Effector memory CD8-positive, alpha-beta T cell (primary cell): ENCODE measurements around the gene TJP3.
"Not testable (repeated sequence)": the region's sequence is repeated elsewhere in the genome, so short reads cannot be mapped to it uniquely, and the experiment has no call there.

ENCODE experiments used
- ATAC-seq: fragments of 150-1000 bp; cut with Tn5 transposase; replicated peaks from 2 replicates; pipeline ENCODE4 v1.10.0; 2021; ENCODE audit warnings: mild to moderate bottlenecking, moderate library complexity
- DNase-seq, 3 experiments: peaks; one replicate each; pipeline ENCODE4 v3.0.0; 2021
- H3K27ac Mint-ChIP-seq, 2 donors: one replicate each; pipeline ENCODE4 v1.8.0; 2022; ENCODE audit warnings: mild to moderate bottlenecking in 2 of 2, mixed read lengths in 2 of 2, moderate library complexity in 2 of 2
- H3K27me3 Mint-ChIP-seq, 2 donors: one replicate each; pipeline ENCODE4 v1.8.0; 2022; ENCODE audit warnings: mixed read lengths in 2 of 2
- H3K36me3 Mint-ChIP-seq: one replicate; pipeline ENCODE4 v1.8.0; 2022; ENCODE audit warnings: mild to moderate bottlenecking, moderate library complexity, mixed read lengths; ENCODE audit not compliant: insufficient read depth
- H3K4me1 Mint-ChIP-seq, 2 donors: one replicate each; pipeline ENCODE4 v1.8.0; 2022; ENCODE audit warnings: low read depth in 2 of 2, mixed read lengths in 2 of 2
- H3K4me3 Mint-ChIP-seq, 2 donors: one replicate each; pipeline ENCODE4 v1.8.0; 2022; ENCODE audit warnings: mild to moderate bottlenecking in 2 of 2, mixed read lengths in 2 of 2, moderate library complexity in 2 of 2
- H3K9me3 Mint-ChIP-seq, 2 donors: one replicate each; pipeline ENCODE4 v1.8.0; 2022; ENCODE audit warnings: mixed read lengths in 2 of 2
- total RNA-seq, 9 experiments: gene quantifications; one replicate each; lab custom pipeline; 2026; lab: John Stamatoyannopoulos, UW

TJP3 gene
- 1.4 to 19.7 (median 6.0) reads per million in 9 experiments for total RNA-seq

GRCh38 chr19:3708207-3708931 is at the start of gene TJP3:
TSS of gene TJP3 (plus strand) at chr19:3708384. CDS start at chr19:3728433, 20,049 bp downstream.
- Mint-ChIP-seq H3K36me3 (no peaks in the 10 kb centered on the region), H3K27ac (no peak within 1 kb of the TSS), H3K4me1 (peaks cover 3 to 5% of the 10 kb centered on the region in 2 donors), H3K9me3 (no peaks in the 10 kb centered on the region), H3K4me3 (no peak within 1 kb of the TSS), H3K27me3 (peaks cover 0 to 26% of the 10 kb centered on the region in 2 donors)
- ATAC-seq = no peak
- no peak for DNase-seq

GRCh38 chr19:3658870-3659745 is 49.1 kb upstream of the TJP3 start:
- ATAC-seq (no peak), DNase-seq (no peak)
- H3K27ac Mint-ChIP-seq = no peak overlapping the region
- peaks cover 14% of the 10 kb centered on the region for H3K36me3 Mint-ChIP-seq
- no peak overlapping the region for H3K4me3 Mint-ChIP-seq
- no peaks in the 10 kb centered on the region for H3K4me1 Mint-ChIP-seq
- H3K9me3 Mint-ChIP-seq = no peaks in the 10 kb centered on the region
- no peaks in the 10 kb centered on the region for H3K27me3 Mint-ChIP-seq

- H3K27ac Mint-ChIP-seq = no peak overlapping the region
- H3K27me3 Mint-ChIP-seq = no peaks in the 10 kb centered on the region
- H3K36me3 Mint-ChIP-seq = peaks cover 14% of the 10 kb centered on the region
- ATAC-seq (no peak), DNase-seq (no peak)
- H3K4me1 Mint-ChIP-seq = no peaks in the 10 kb centered on the region
- H3K9me3 Mint-ChIP-seq = no peaks in the 10 kb centered on the region
- H3K4me3 Mint-ChIP-seq = no peak overlapping the region
These were observed 48.5 kb upstream of the TJP3 start for GRCh38 chr19:3659746-3660112.

GRCh38 chr19:3660493-3661219 is 47.5 kb upstream of the TJP3 start:
- no peaks in the 10 kb centered on the region for H3K9me3 Mint-ChIP-seq
- no peak overlapping the region for H3K27ac Mint-ChIP-seq
- no peaks in the 10 kb centered on the region for H3K4me1 Mint-ChIP-seq
- H3K36me3 Mint-ChIP-seq = peaks cover 14% of the 10 kb centered on the region
- DNase-seq = no peak
- no peak overlapping the region for H3K4me3 Mint-ChIP-seq
- no peak for ATAC-seq
- no peaks in the 10 kb centered on the region for H3K27me3 Mint-ChIP-seq

- no peak overlapping the region for H3K27ac Mint-ChIP-seq
- no peaks in the 10 kb centered on the region for H3K27me3 Mint-ChIP-seq
- no peaks in the 10 kb centered on the region for H3K9me3 Mint-ChIP-seq
- peaks cover 14% of the 10 kb centered on the region for H3K36me3 Mint-ChIP-seq
- ATAC-seq (no peak), DNase-seq (no peak)
- no peak overlapping the region for H3K4me3 Mint-ChIP-seq
- peaks cover 3 to 7% of the 10 kb centered on the region in 2 donors for H3K4me1 Mint-ChIP-seq
These were observed 46.6 kb upstream of the TJP3 start for GRCh38 chr19:3661284-3662238.

- DNase-seq (no peak), ATAC-seq (no peak)
- H3K27me3 Mint-ChIP-seq = no peaks in the 10 kb centered on the region
- peaks cover 10% of the 10 kb centered on the region for H3K36me3 Mint-ChIP-seq
- H3K9me3 Mint-ChIP-seq = no peaks in the 10 kb centered on the region
- peaks cover 12 to 13% of the 10 kb centered on the region in 2 donors for H3K4me1 Mint-ChIP-seq
- H3K27ac Mint-ChIP-seq = no peak overlapping the region
- no peak overlapping the region for H3K4me3 Mint-ChIP-seq
These were observed 44.3 kb upstream of the TJP3 start for GRCh38 chr19:3663838-3664237.

GRCh38 chr19:3664879-3665642 is 43.1 kb upstream of the TJP3 start:
- no peaks in the 10 kb centered on the region for H3K9me3 Mint-ChIP-seq
- H3K4me3 Mint-ChIP-seq = no peak overlapping the region
- DNase-seq (no peak), ATAC-seq (no peak)
- H3K27me3 Mint-ChIP-seq = no peaks in the 10 kb centered on the region
- H3K4me1 Mint-ChIP-seq = peaks cover 12 to 13% of the 10 kb centered on the region in 2 donors
- no peak overlapping the region for H3K27ac Mint-ChIP-seq
- peaks cover 10% of the 10 kb centered on the region for H3K36me3 Mint-ChIP-seq

GRCh38 chr19:3665681-3666544 is 42.3 kb upstream of the TJP3 start:
- peak; percentile 93 for ATAC-seq
- Mint-ChIP-seq H3K4me3 (no peak overlapping the region), H3K27ac (no peak overlapping the region), H3K9me3 (no peaks in the 10 kb centered on the region), H3K27me3 (no peaks in the 10 kb centered on the region), H3K4me1 (peaks cover 16% of the 10 kb centered on the region in 2 donors), H3K36me3 (peaks cover 10% of the 10 kb centered on the region)
- DNase-seq = peak; percentile 75 to 81 (median 79)

GRCh38 chr19:3666545-3666856 is 41.7 kb upstream of the TJP3 start:
- not testable (repeated sequence) for H3K4me3 Mint-ChIP-seq, DNase-seq, H3K36me3 Mint-ChIP-seq, H3K9me3 Mint-ChIP-seq, H3K27me3 Mint-ChIP-seq, ATAC-seq
- Mint-ChIP-seq H3K27ac (peak overlapping the region in 1 of 2 donors; percentile 88), H3K4me1 (peaks cover 16 to 21% of the 10 kb centered on the region in 2 donors)

- Mint-ChIP-seq H3K36me3 (peaks cover 12% of the 10 kb centered on the region), H3K27me3 (no peaks in the 10 kb centered on the region), H3K4me1 (peaks cover 16 to 25% of the 10 kb centered on the region in 2 donors), H3K4me3 (no peak overlapping the region), H3K9me3 (no peaks in the 10 kb centered on the region), H3K27ac (peak overlapping the region; percentile 13 to 88)
- ATAC-seq (no peak), DNase-seq (no peak)
These were observed 41.0 kb upstream of the TJP3 start for GRCh38 chr19:3667037-3667638.

GRCh38 chr19:3667766-3668165 is 40.4 kb upstream of the TJP3 start:
- peaks cover 12% of the 10 kb centered on the region for H3K36me3 Mint-ChIP-seq
- no peak for ATAC-seq
- H3K27me3 Mint-ChIP-seq = no peaks in the 10 kb centered on the region
- no peak overlapping the region for H3K4me3 Mint-ChIP-seq
- no peak for DNase-seq
- H3K4me1 Mint-ChIP-seq = peaks cover 16 to 28% of the 10 kb centered on the region in 2 donors
- peak overlapping the region; percentile 13 to 88 for H3K27ac Mint-ChIP-seq
- no peaks in the 10 kb centered on the region for H3K9me3 Mint-ChIP-seq
